Endothelial cell of umbilical vein (primary cell): ENCODE measurements around the gene SPAG6. TPM values are rescaled to one million over a fixed set of nuclear protein-coding genes. Genes with fewer than 3 reads are reported as not detected.

Experiments used
- BruUV-seq: library from RNA; stranded (reverse); fragments of 400-500 nt; replicated peaks from 2 replicates; lab custom pipeline; 2021; lab: Mats Ljungman, UMichigan
- CTCF ChIA-PET: fragments of 300-600, 350-600 bp; sonication (Branson Sonifier 250); formaldehyde crosslinking; loops from one replicate; lab custom pipeline; 2021; ENCODE audit warnings: antibody characterized with exemption, inconsistent platforms; lab: Charles Lee
- POLR2A ChIA-PET: fragments of 300-600, 350-600 bp; sonication (Branson Sonifier 250); formaldehyde crosslinking; loops from one replicate; lab custom pipeline; 2021; ENCODE audit warnings: antibody characterized with exemption, inconsistent platforms; lab: Charles Lee
- DNase-seq: peaks from one replicate; pipeline ENCODE4 v3.0.0-alpha.2; 2011; ENCODE audit warnings: low read depth, low spot score
- FAIRE-seq: peaks from 2 replicates; lab custom pipeline; 2011; peaks lifted over from hg19 to GRCh38; lab: Jason Lieb, UNC
- H2AFZ ChIP-seq: 2 replicates; pipeline ENCODE4 v1.6.0; 2012; ENCODE audit warnings: low read depth, low read length, control low read depth, inconsistent platforms
- H3K27ac ChIP-seq: 2 replicates; pipeline ENCODE4 v1.5.1; 2011; ENCODE audit warnings: low read depth, mild to moderate bottlenecking, control low read depth, low read length, moderate library complexity; ENCODE audit not compliant: insufficient read depth
- H3K27me3 ChIP-seq, 2 experiments: 2 replicates each; pipeline versions ENCODE4 v1.6.0 to v1.6.1; 2011; ENCODE audit warnings: low read length in 2 of 2, mixed read lengths in 1 of 2; ENCODE audit not compliant: control insufficient read depth in 2 of 2, insufficient read depth in 2 of 2
- H3K36me3 ChIP-seq, 2 experiments: 2 replicates in 1 of 2; 3 replicates in 1 of 2; pipeline ENCODE4 v1.5.1; 2011; ENCODE audit warnings: low read length in 2 of 2, mild to moderate bottlenecking in 1 of 2, moderate library complexity in 1 of 2; ENCODE audit not compliant: control insufficient read depth in 2 of 2, insufficient read depth in 2 of 2; ENCODE audit errors: extremely low read depth in 1 of 2
- H3K4me1 ChIP-seq: 3 replicates; pipeline ENCODE4 v1.5.1; 2011; ENCODE audit warnings: mild to moderate bottlenecking, low read length; ENCODE audit not compliant: control insufficient read depth, insufficient read depth; ENCODE audit errors: extremely low read depth
- H3K4me2 ChIP-seq: 2 replicates; pipeline ENCODE4 v1.6.1; 2011; ENCODE audit warnings: low read length, control low read depth, mixed read lengths; ENCODE audit not compliant: insufficient read depth
- H3K4me3 ChIP-seq, 3 experiments: fragments of 200-600 bp in 1 of 3; sonication (generic), shearing (Covaris generic) in 1 of 3; replicated peaks in 1 of 3; 2 replicates each; pipeline ENCODE4 v1.5.1; 2011 to 2016; ENCODE audit warnings: control low read depth in 3 of 3, low read length in 3 of 3, mild to moderate bottlenecking in 2 of 3, inconsistent platforms in 1 of 3, low read depth in 1 of 3, moderate library complexity in 1 of 3; ENCODE audit not compliant: insufficient read depth in 1 of 3
- H3K79me2 ChIP-seq: 2 replicates; pipeline ENCODE4 v1.6.0; 2012; ENCODE audit warnings: low read length, inconsistent platforms; ENCODE audit not compliant: control insufficient read depth, insufficient read depth
- H3K9ac ChIP-seq: replicated peaks from 2 replicates; pipeline ENCODE3; 2011; ENCODE audit warnings: low read length, control low read depth; ENCODE audit not compliant: insufficient read depth; ENCODE audit errors: extremely low read depth
- H3K9me1 ChIP-seq: replicated peaks from 3 replicates; pipeline ENCODE4 v1.6.0; 2011; ENCODE audit warnings: mild to moderate bottlenecking, low read length; ENCODE audit not compliant: control insufficient read depth, insufficient read depth; ENCODE audit errors: extremely low read depth
- H3K9me3 ChIP-seq: replicated peaks from 2 replicates; pipeline ENCODE4 v1.5.1; 2012; ENCODE audit warnings: low read length, inconsistent platforms; ENCODE audit not compliant: control insufficient read depth, insufficient read depth
- H4K20me1 ChIP-seq: replicated peaks from 2 replicates; pipeline ENCODE3; 2011; ENCODE audit warnings: mild to moderate bottlenecking, low read length; ENCODE audit not compliant: control insufficient read depth, insufficient read depth; ENCODE audit errors: extremely low read depth
- EZH2 ChIP-seq: IDR thresholded peaks from 2 replicates; pipeline ENCODE4 v1.6.1; 2012; ENCODE audit warnings: borderline replicate concordance, low read depth, mild to moderate bottlenecking, moderate library complexity, low read length, inconsistent platforms; ENCODE audit not compliant: severe bottlenecking
- FOS ChIP-seq: IDR thresholded peaks from 2 replicates; pipeline ENCODE4 v1.6.1; 2011; ENCODE audit warnings: mild to moderate bottlenecking, low read length, moderate library complexity, borderline replicate concordance; ENCODE audit not compliant: insufficient read depth
- JUN ChIP-seq: IDR thresholded peaks from 2 replicates; pipeline ENCODE4 v1.6.1; 2011; ENCODE audit warnings: borderline replicate concordance, low read depth; ENCODE audit not compliant: insufficient read length, insufficient read depth
- MYC ChIP-seq: IDR thresholded peaks from one replicate; pipeline ENCODE4 v1.6.1; 2011; ENCODE audit warnings: mild to moderate bottlenecking, low read depth, low read length
- POLR2A ChIP-seq: IDR thresholded peaks from 2 replicates; pipeline ENCODE4 v1.6.1; 2012; ENCODE audit warnings: low read depth, mild to moderate bottlenecking, control low read depth, low read length
- dilution Hi-C: fragments of 300-500 bp; cut with MboI; formaldehyde crosslinking; loops from one replicate; pipeline ENCODE4 v1.15.0; 2019; ENCODE audit warnings: low sequenced_read_pairs; ENCODE audit not compliant: extremely low pct_ligation_motif_present
- intact Hi-C: fragments of 100-400 bp; cut with micrococcal nuclease; formaldehyde crosslinking; loops from one replicate; pipeline ENCODE4 v1.10.0; 2022
- polyA plus RNA-seq, 4 experiments: library from polyadenylated mRNA; depleted of rRNA in 3 of 4; stranded (reverse) in 3 of 4; unstranded in 1 of 4; fragments of >200 nt; gene quantifications; 2 replicates each; pipeline versions ENCODE4 v1.2.1 to v1.2.3, GENCODE V29; 2011 to 2012; ENCODE audit warnings: missing spikeins in 1 of 4
- total RNA-seq: library from RNA; stranded (reverse); gene quantifications from 2 replicates; pipeline ENCODE4 v1.2.3, GENCODE V29; 2021
- TF ChIP-seq, protein P1 (sequence below), 2 donors: IDR thresholded peaks; 1 replicate in 1 of 2; 2 replicates in 1 of 2; pipeline ENCODE4 v1.5.1; 2011; ENCODE audit warnings: low read length in 2 of 2, mild to moderate bottlenecking in 2 of 2, moderate library complexity in 2 of 2, control low read depth in 1 of 2, inconsistent platforms in 1 of 2, low read depth in 1 of 2; ENCODE audit not compliant: insufficient read depth in 1 of 2; ENCODE audit errors: extremely low read depth in 1 of 2
- TF ChIP-seq, protein P2 (sequence below): IDR thresholded peaks from 2 replicates; pipeline ENCODE4 v1.6.1; 2011; ENCODE audit not compliant: insufficient read depth, insufficient read length

Gene SPAG6
- total and polyA plus RNA-seq, 2 donors (not counting 3 experiments of a cell fraction or from before 2014, with no cell fraction given), result not detected

DNA sequence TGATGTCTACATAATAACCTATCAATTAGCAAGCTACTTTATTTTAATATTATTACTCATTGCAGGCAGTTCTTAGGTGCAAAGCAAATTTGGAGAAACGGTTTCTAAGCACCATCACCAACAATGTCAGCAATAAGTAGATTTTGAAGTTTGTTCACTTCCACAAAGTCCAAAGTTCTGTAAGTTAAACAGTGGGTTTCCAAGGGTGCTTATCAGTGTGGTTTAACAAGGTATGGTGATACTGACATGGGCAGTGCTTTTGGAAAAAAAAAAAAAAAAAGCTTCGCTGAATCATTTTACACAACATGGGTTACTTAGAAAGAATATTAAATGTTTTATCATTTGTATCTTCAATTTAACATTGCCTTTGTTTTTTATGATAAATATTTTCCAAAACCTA is 101.8 kb downstream of the SPAG6 start:
- FAIRE-seq, result no peak

More for the DNA sequence above, 101.8 kb downstream of the SPAG6 start:
- Histone ChIP-seq H3K4me3 (no peak overlapping the region), H3K79me2 (no peaks in the 10 kb centered on the region), H3K9me3 (no peaks in the 10 kb centered on the region), H3K4me1 (no peaks in the 10 kb centered on the region), H4K20me1 (no peaks in the 10 kb centered on the region), H3K9ac (no peak overlapping the region), H3K36me3 (no peaks in the 10 kb centered on the region), H2AFZ (no peak overlapping the region), H3K27ac (no peak overlapping the region), H3K4me2 (no peak overlapping the region), H3K9me1 (no peaks in the 10 kb centered on the region), H3K27me3 (peaks cover 9 to 30% of the 10 kb centered on the region in 2 experiments)
- ChIA-PET CTCF (no interaction called here), POLR2A (no interaction called here)
- intact Hi-C loops, result no loop called here
- no peak for DNase-seq
- no TSS peak for BruUV-seq
- dilution Hi-C loops, result no loop called here
- TF ChIP-seq, protein P1, sequence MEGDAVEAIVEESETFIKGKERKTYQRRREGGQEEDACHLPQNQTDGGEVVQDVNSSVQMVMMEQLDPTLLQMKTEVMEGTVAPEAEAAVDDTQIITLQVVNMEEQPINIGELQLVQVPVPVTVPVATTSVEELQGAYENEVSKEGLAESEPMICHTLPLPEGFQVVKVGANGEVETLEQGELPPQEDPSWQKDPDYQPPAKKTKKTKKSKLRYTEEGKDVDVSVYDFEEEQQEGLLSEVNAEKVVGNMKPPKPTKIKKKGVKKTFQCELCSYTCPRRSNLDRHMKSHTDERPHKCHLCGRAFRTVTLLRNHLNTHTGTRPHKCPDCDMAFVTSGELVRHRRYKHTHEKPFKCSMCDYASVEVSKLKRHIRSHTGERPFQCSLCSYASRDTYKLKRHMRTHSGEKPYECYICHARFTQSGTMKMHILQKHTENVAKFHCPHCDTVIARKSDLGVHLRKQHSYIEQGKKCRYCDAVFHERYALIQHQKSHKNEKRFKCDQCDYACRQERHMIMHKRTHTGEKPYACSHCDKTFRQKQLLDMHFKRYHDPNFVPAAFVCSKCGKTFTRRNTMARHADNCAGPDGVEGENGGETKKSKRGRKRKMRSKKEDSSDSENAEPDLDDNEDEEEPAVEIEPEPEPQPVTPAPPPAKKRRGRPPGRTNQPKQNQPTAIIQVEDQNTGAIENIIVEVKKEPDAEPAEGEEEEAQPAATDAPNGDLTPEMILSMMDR (IDR thresholded peaks at IDR 0.05; ENCODE audit: extremely low read depth in 1 of 2, insufficient read depth in 1 of 2, low read depth in 1 of 2, low read length in 2 of 2), result no peak
- TF ChIP-seq MYC (no peak), EZH2 (no peak), POLR2A (no peak), JUN (no peak), FOS (no peak)
- TF ChIP-seq, protein P2, sequence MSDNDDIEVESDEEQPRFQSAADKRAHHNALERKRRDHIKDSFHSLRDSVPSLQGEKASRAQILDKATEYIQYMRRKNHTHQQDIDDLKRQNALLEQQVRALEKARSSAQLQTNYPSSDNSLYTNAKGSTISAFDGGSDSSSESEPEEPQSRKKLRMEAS, result no peak
